Right atrium auricular region (tissue), 2 donors: ENCODE results near the gene NFS1. TPM values are rescaled to one million over a fixed set of nuclear protein-coding genes. Genes with fewer than 3 reads are reported as not detected.
"Not testable (repeated sequence)": the region's sequence is repeated elsewhere in the genome, so short reads cannot be mapped to it uniquely, and the experiment has no call there.

Experiments used
- DNase-seq: peaks from one replicate; pipeline ENCODE4 v3.0.0-alpha.2; 2019; ENCODE audit warnings: low spot score
- H3K27ac ChIP-seq, 2 donors: fragments of 200-600 bp; sonication (generic); 1 replicate in 1 of 2; 2 replicates in 1 of 2; pipeline ENCODE4 v1.5.1; 2016 to 2019
- H3K27me3 ChIP-seq, 2 donors: fragments of 200-600 bp; sonication (generic); one replicate each; pipeline versions ENCODE4 v1.5.1 to v1.6.0; 2017 to 2019
- H3K36me3 ChIP-seq: fragments of 200-600 bp; sonication (generic); one replicate; pipeline ENCODE4 v1.5.1; 2016
- H3K4me1 ChIP-seq, 2 donors: fragments of 200-600 bp; sonication (generic); one replicate each; pipeline versions ENCODE4 v1.5.1 to v1.6.0; 2017 to 2019
- H3K4me3 ChIP-seq, 2 donors: fragments of 200-600 bp; sonication (generic); 1 replicate in 1 of 2; 2 replicates in 1 of 2; pipeline ENCODE4 v1.5.1; 2017 to 2019; ENCODE audit warnings: mild to moderate bottlenecking in 1 of 2, moderate library complexity in 1 of 2
- H3K9me3 ChIP-seq, 2 donors: fragments of 200-600 bp; sonication (generic); one replicate each; pipeline ENCODE4 v1.5.1; 2019
- CTCF ChIP-seq, 2 donors: fragments of 200-600 bp; sonication (generic); IDR thresholded peaks; one replicate each; pipeline ENCODE4 v1.5.1; 2019; ENCODE audit warnings: antibody characterized with exemption in 2 of 2
- total RNA-seq, 2 donors: library from RNA; depleted of rRNA; stranded (reverse); fragments of >200 nt; gene quantifications; one replicate each; pipeline ENCODE4 v1.1.0, GENCODE V29; 2016

The NFS1 gene
- total RNA-seq, 2 donors from 2014 or later = 24.6 to 38.7 TPM

DNA sequence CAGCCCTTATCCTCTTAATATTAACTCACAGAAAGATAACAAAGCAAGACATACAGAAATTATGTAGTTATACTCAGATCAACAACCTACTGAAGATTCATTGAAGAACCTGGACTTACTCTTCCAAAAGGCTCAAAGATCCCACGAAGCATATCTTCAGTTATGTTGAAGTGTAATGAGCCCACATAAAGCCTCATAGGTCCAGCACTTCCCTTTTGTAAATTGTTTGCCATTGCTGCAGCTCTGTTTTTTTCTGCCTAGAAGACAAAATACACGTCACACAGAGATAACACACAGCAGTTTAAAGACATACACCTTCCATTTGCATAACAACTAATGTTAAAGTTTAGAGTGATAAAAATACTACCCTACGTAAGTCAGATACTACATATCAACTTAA, 22.5 kb upstream of the NFS1 start:
- no peak for TF ChIP-seq CTCF (IDR thresholded peaks at IDR 0.05)
- H3K4me3 ChIP-seq = no peak overlapping the region
- H3K4me1 ChIP-seq = peaks cover 0 to 9% of the 10 kb centered on the region in 2 donors
- H3K27ac ChIP-seq = no peak overlapping the region
- no peak for DNase-seq
- H3K36me3 ChIP-seq = peaks cover 100% of the 10 kb centered on the region
- no peaks in the 10 kb centered on the region for H3K27me3 ChIP-seq
- H3K9me3 ChIP-seq = no peaks in the 10 kb centered on the region

DNA sequence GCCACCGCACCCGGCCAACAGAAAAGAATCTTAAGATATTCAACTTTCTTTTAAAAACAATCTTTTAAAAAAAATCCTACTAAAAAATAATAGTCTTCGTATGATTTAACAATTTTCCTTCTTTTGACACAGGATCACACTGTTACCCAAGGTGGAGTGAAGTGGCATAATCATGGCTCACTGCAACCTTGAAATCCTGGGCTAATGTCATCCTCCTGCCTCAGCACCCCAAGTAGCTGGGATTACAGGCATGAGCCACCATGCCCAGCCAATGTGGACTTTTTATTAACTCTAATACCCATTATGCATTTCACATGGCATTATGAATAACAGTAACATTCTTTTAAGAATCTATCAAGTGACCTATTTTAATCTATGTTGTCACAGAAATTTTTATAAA, 22.1 kb upstream of the NFS1 start:
- Histone ChIP-seq H3K27me3 (no peaks in the 10 kb centered on the region), H3K9me3 (no peaks in the 10 kb centered on the region), H3K4me1 (peaks cover 0 to 9% of the 10 kb centered on the region in 2 donors), H3K4me3 (no peak overlapping the region), H3K27ac (no peak overlapping the region), H3K36me3 (peaks cover 100% of the 10 kb centered on the region)
- TF ChIP-seq CTCF (IDR thresholded peaks at IDR 0.05) = no peak
- DNase-seq = no peak

DNA sequence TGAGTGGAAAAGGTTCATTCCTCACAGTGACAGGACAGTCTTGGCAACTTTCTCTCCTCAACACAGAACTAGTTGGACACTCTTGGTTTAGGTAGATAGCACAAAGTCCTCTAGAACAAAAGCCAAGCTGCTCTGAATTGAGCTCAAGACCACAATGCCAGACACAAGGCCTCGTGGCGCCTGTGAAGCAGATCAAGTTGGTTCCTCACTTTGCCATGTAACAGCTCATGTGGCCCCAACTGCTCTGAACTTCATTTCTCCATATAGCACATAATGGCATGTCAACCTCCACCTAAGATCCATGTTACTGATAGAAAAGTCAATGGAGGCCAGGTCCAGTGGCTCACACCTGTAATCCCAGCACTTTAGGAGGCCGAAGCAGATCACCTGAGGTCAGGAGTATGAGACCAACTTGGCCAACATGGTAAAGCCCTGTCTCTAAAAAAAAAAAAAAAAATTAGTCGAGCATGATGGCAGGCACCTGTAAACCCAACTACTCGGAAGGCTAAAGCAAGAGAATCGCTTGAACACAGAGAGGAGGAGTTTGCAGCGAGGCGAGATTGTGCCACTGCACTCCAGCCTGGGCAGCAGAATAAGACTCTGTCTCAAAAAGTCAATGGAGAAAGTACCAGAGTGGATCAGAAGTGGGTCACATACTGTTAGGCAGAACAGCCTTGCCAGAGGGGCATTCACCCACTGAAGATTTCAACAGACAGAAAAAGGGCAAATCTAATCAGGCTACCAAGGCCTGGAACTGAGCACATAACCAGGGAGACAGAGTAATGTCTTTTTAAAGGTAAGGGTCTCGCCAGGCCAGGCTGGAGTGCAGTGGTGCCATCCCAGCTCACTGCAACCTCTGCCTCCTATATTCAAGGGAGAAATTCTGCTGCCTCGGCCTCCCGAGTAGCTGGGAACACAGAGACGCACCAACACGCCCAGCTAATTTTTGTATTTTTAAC, 21.3 kb upstream of the NFS1 start:
- TF ChIP-seq CTCF (IDR thresholded peaks at IDR 0.05) = no peak
- no peak overlapping the region for H3K4me3 ChIP-seq
- H3K4me1 ChIP-seq = peaks cover 0 to 9% of the 10 kb centered on the region in 2 donors

DNA sequence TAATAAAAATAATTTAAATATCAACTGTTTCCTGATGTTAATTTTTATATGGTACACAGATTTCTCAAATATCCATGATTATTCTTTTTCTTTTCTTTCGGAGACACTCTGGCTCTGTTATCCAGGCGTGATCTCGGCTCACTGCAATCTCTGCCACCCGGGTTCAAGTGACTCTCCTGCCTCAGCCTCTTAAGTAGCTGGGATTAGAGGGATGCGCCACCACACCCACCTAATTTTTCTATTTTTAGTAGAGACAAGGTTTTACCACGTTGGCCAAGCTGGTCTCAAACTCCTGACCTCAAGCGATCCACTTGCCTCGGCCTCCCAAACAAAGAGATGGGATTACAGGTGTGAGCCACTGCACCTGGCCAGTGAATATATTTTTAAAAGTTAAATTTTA, 20.6 kb upstream of the NFS1 start:
- Histone ChIP-seq H3K27ac (no peak overlapping the region), H3K36me3 (peaks cover 100% of the 10 kb centered on the region), H3K4me1 (peaks cover 0 to 9% of the 10 kb centered on the region in 2 donors), H3K9me3 (no peaks in the 10 kb centered on the region), H3K4me3 (no peak overlapping the region), H3K27me3 (no peaks in the 10 kb centered on the region)
- no peak for DNase-seq
- TF ChIP-seq CTCF (IDR thresholded peaks at IDR 0.05) = no peak

More for the DNA sequence above, 21.3 kb upstream of the NFS1 start:
- no peak for DNase-seq
- peaks cover 100% of the 10 kb centered on the region for H3K36me3 ChIP-seq
- no peaks in the 10 kb centered on the region for H3K9me3 ChIP-seq
- no peaks in the 10 kb centered on the region for H3K27me3 ChIP-seq
- no peak overlapping the region for H3K27ac ChIP-seq

DNA sequence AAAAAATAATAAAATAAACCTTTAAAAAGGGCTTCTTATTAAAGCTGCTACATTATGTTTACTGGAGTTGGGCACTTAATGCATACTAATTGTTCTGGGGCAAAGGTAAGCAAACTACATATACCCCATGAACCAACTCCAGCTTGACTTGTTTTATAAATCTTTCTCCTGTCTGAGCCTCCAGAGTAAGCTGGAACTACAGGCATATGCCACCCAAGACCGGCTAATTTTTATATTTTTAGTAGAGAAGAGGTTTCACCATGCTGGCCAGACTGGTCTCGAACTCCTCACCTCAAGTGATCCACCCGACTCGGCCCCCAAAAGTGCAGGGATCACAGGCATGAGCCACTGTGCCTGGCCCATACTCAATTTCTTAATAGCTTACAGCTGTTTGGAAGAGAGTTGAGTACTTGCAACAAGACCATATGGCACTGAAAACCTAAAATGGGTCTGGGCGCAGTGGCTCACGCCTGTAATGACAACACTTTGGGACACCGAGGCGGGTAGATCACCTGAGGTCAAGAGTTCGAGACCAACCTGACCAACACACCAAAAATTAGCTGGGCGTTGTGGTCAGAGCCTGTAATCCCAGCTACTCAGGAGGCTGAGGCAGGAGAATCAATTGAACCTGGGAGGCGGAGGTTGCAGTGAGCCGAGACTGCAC, 20.0 kb upstream of the NFS1 start:
- no peak for TF ChIP-seq CTCF (IDR thresholded peaks at IDR 0.05)
- no peak for DNase-seq
- no peak overlapping the region for H3K27ac ChIP-seq
- peaks cover 0 to 9% of the 10 kb centered on the region in 2 donors for H3K4me1 ChIP-seq
- no peaks in the 10 kb centered on the region for H3K27me3 ChIP-seq
- peaks cover 100% of the 10 kb centered on the region for H3K36me3 ChIP-seq
- H3K9me3 ChIP-seq = no peaks in the 10 kb centered on the region
- H3K4me3 ChIP-seq = no peak overlapping the region

- H3K4me1 ChIP-seq, H3K4me3 ChIP-seq, H3K27ac ChIP-seq, H3K27me3 ChIP-seq, H3K9me3 ChIP-seq, DNase-seq: not testable (repeated sequence)
- peaks cover 100% of the 10 kb centered on the region for H3K36me3 ChIP-seq
These were observed 19.2 kb upstream of the NFS1 start for GRCh38 chr20:35718321-35718720.
